ENCODE results near the gene C1orf105. TPM values are rescaled to one million over a fixed set of nuclear protein-coding genes. Genes with fewer than 3 reads are reported as not detected.

The C1orf105 gene
- total and polyA plus RNA-seq, 2 of the 13 experiments (the other 11 are each of a cell fraction or from before 2014, with no cell fraction given) = 0.15 to 0.45 TPM

DNA sequence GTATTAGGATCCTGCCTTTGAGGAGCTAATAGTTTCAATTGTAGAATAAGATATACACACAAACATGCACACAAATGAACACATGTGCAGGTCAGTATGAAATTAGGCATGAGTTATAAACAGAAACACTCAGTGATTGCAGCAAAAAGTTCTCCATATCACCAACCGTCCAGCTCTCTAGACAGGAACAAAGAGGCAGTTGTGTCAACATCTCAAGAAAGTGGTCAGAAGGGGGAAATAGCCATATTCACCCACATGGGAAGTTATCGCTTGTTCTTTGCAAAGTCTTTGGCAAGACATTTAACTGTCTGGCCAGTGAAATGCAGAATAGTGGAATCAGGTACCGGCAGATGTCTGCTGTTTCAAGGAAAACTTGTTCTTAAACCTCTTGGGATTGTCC is 52.8 kb downstream of the C1orf105 start (continued):
- no peak for TF ChIP-seq ZC3H4 (CRISPR knock-in tag; IDR thresholded peaks at IDR 0.05; ENCODE audit: borderline replicate concordance)

- ChIA-PET POLR2A (interaction anchor here (2.5 kb wide), 1 partner anchor 59 kb away, joined by 13 read pairs; the partner anchor contains the start of gene SUCO), CTCF (ENCODE audit: low intra/inter-chr PET ratio, low total read pairs) (no interaction called here)
- no peak overlapping the region for H3K9ac ChIP-seq (ENCODE audit: insufficient read depth, low read depth, low read length)
- H3K4me2 ChIP-seq (ENCODE audit: low read depth, low read length) = no peak overlapping the region
- no TSS peak for BruUV-seq (replicated peaks)
- H4K20me1 ChIP-seq (ENCODE audit: insufficient read depth, low read length) = no peaks in the 10 kb centered on the region
- H3K4me3 ChIP-seq (replicated peaks in 1 of 3; ENCODE audit: insufficient read depth in 1 of 3, low read depth in 2 of 3, low read length in 3 of 3) = no peak overlapping the region
- H3K27me3 ChIP-seq (ENCODE audit: control insufficient read depth in 1 of 2, insufficient read depth in 2 of 2, low read length in 2 of 2) = no peaks in the 10 kb centered on the region
- DNase-seq (ENCODE audit: low spot score) (no peak), FAIRE-seq (no peak), ATAC-seq (no peak)
- no peak overlapping the region for H2AFZ ChIP-seq (ENCODE audit: low read length)
- H3K79me2 ChIP-seq (ENCODE audit: insufficient read depth, low read length) = no peaks in the 10 kb centered on the region
- intact Hi-C loops (cut with micrococcal nuclease; ENCODE audit: unreplicated experiment) (no loop called here), in situ Hi-C loops (cut with HindIII; ENCODE audit: extremely low pct_ligation_motif_present, low pct_unique_long_range_greater_than_20kb) (loop anchor here (5.0 kb wide), 1 partner anchor 58 kb away; the partner anchor contains the start of gene SUCO)
- H3K27ac ChIP-seq (ENCODE audit: extremely low read length, insufficient read depth, low read length) = no peak overlapping the region
- no peaks in the 10 kb centered on the region for H3K9me3 ChIP-seq (ENCODE audit: low read length)
- peaks cover 69% of the 10 kb centered on the region for H3K4me1 ChIP-seq (ENCODE audit: insufficient read depth, low read length)
- H3K36me3 ChIP-seq (replicated peaks in 1 of 2; ENCODE audit: control insufficient read depth in 1 of 2, insufficient read depth in 2 of 2, low read length in 2 of 2) = no peaks in the 10 kb centered on the region
- TF ChIP-seq, protein P1, sequence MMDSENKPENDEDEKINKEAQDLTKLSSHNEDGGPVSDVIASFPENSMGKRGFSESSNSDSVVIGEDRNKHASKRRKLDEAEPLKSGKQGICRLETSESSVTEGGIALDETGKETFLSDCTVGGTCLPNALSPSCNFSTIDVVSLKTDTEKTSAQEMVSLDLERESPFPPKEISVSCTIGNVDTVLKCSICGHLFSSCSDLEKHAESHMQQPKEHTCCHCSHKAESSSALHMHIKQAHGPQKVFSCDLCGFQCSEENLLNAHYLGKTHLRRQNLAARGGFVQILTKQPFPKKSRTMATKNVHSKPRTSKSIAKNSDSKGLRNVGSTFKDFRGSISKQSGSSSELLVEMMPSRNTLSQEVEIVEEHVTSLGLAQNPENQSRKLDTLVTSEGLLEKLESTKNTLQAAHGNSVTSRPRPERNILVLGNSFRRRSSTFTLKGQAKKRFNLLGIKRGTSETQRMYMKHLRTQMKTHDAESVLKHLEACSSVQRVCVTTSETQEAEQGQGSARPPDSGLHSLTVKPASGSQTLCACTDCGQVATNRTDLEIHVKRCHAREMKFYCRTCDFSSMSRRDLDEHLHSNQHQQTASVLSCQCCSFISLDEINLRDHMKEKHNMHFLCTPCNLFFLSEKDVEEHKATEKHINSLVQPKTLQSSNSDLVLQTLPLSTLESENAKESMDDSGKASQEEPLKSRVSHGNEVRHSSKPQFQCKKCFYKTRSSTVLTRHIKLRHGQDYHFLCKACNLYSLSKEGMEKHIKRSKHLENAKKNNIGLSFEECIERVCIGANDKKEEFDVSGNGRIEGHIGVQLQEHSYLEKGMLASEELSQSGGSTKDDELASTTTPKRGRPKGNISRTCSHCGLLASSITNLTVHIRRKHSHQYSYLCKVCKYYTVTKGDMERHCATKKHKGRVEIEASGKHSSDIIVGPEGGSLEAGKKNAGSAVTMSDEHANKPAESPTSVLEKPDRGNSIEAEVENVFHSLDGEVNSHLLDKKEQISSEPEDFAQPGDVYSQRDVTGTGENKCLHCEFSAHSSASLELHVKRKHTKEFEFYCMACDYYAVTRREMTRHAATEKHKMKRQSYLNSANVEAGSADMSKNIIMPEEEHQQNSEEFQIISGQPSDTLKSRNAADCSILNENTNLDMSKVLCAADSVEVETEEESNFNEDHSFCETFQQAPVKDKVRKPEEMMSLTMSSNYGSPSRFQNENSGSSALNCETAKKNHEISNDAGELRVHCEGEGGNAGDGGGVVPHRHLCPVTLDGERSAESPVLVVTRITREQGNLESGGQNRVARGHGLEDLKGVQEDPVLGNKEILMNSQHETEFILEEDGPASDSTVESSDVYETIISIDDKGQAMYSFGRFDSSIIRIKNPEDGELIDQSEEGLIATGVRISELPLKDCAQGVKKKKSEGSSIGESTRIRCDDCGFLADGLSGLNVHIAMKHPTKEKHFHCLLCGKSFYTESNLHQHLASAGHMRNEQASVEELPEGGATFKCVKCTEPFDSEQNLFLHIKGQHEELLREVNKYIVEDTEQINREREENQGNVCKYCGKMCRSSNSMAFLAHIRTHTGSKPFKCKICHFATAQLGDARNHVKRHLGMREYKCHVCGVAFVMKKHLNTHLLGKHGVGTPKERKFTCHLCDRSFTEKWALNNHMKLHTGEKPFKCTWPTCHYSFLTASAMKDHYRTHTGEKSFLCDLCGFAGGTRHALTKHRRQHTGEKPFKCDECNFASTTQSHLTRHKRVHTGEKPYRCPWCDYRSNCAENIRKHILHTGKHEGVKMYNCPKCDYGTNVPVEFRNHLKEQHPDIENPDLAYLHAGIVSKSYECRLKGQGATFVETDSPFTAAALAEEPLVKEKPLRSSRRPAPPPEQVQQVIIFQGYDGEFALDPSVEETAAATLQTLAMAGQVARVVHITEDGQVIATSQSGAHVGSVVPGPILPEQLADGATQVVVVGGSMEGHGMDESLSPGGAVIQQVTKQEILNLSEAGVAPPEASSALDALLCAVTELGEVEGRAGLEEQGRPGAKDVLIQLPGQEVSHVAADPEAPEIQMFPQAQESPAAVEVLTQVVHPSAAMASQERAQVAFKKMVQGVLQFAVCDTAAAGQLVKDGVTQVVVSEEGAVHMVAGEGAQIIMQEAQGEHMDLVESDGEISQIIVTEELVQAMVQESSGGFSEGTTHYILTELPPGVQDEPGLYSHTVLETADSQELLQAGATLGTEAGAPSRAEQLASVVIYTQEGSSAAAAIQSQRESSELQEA (CRISPR knock-in tag; IDR thresholded peaks at IDR 0.05; ENCODE audit: not compliant biosample characterization) = no peak
- TF ChIP-seq ZNF574 (CRISPR knock-in tag; IDR thresholded peaks at IDR 0.05) (no peak), NPAS2 (CRISPR knock-in tag; IDR thresholded peaks at IDR 0.05; ENCODE audit: borderline replicate concordance) (no peak), ZMAT5 (CRISPR knock-in tag; IDR thresholded peaks at IDR 0.05; ENCODE audit: borderline replicate concordance, low read depth) (no peak), GABPB1 (CRISPR knock-in tag; IDR thresholded peaks at IDR 0.05) (no peak), PCBP2 (optimal IDR thresholded peaks at IDR 0.05; ENCODE audit: low read depth, low read length, poor library complexity, severe bottlenecking) (no peak), SIN3A (IDR thresholded peaks at IDR 0.05; ENCODE audit: borderline replicate concordance, low read depth, low read length) (no peak), FOXP1 (IDR thresholded peaks at IDR 0.05) (no peak), FOXP1 (CRISPR knock-in tag; IDR thresholded peaks at IDR 0.05) (no peak), FOXJ3 (CRISPR knock-in tag; IDR thresholded peaks at IDR 0.05; ENCODE audit: borderline replicate concordance) (no peak)
Measured at GRCh38 chr1:172473842-172474241, 53.4 kb downstream of the C1orf105 start.

Data from HepG2 (cell line).